Liver (tissue), 9 donors: ENCODE results near the gene TENT4B. TPM values are rescaled to one million over a fixed set of nuclear protein-coding genes. Genes with fewer than 3 reads are reported as not detected.
"Not testable (repeated sequence)": the region's sequence is repeated elsewhere in the genome, so short reads cannot be mapped to it uniquely, and the experiment has no call there.

Experiments used
- DNase-seq: peaks from one replicate; pipeline ENCODE4 v3.0.0-alpha.2; 2017; ENCODE audit warnings: low spot score
- H3K27ac ChIP-seq, 2 donors: one replicate each; pipeline ENCODE4 v1.7.0; 2013; ENCODE audit warnings: inconsistent platforms in 2 of 2, low read length in 2 of 2, control low read depth in 1 of 2, low read depth in 1 of 2, mild to moderate bottlenecking in 1 of 2
- H3K27me3 ChIP-seq, 4 donors: one replicate each; pipeline versions ENCODE4 v1.6.1 to v1.7.0; 2013; ENCODE audit warnings: low read length in 3 of 4, inconsistent platforms in 1 of 4, mild to moderate bottlenecking in 1 of 4, moderate library complexity in 1 of 4; ENCODE audit not compliant: control insufficient read depth in 4 of 4, insufficient read depth in 4 of 4
- H3K36me3 ChIP-seq, 4 donors: one replicate each; pipeline versions ENCODE4 v1.6.1 to v1.7.0; 2013; ENCODE audit warnings: low read length in 3 of 4, mild to moderate bottlenecking in 3 of 4, low read depth in 1 of 4, moderate library complexity in 1 of 4; ENCODE audit not compliant: control insufficient read depth in 4 of 4, insufficient read depth in 3 of 4
- H3K4me1 ChIP-seq, 4 donors: one replicate each; pipeline versions ENCODE4 v1.6.1 to v1.7.0; 2013; ENCODE audit warnings: low read length in 3 of 4, mild to moderate bottlenecking in 3 of 4, moderate library complexity in 1 of 4; ENCODE audit not compliant: control insufficient read depth in 4 of 4, insufficient read depth in 4 of 4
- H3K4me3 ChIP-seq, 3 donors: one replicate each; pipeline versions ENCODE4 v1.6.1 to v1.7.0; 2013; ENCODE audit warnings: low read length in 3 of 3, control low read depth in 1 of 3, low read depth in 1 of 3, mild to moderate bottlenecking in 1 of 3
- H3K9ac ChIP-seq, 2 donors: one replicate each; pipeline ENCODE4 v1.7.0; 2013; ENCODE audit warnings: low read length in 2 of 2, mild to moderate bottlenecking in 2 of 2, moderate library complexity in 2 of 2, control low read depth in 1 of 2, low read depth in 1 of 2
- H3K9me3 ChIP-seq, 4 donors: one replicate each; pipeline versions ENCODE4 v1.6.1 to v1.7.0; 2013; ENCODE audit warnings: low read length in 3 of 4; ENCODE audit not compliant: control insufficient read depth in 4 of 4
- ATF3 ChIP-seq: IDR thresholded peaks from 2 replicates; pipeline ENCODE4 v1.6.1; 2016; ENCODE audit warnings: antibody characterized with exemption
- CTCF ChIP-seq: fragments of 150-350 bp; IDR thresholded peaks from 2 replicates; pipeline ENCODE4 v1.5.1; 2017; ENCODE audit warnings: improper control_type of control experiment, low read depth, low read length; ENCODE audit not compliant: missing input control
- EGR1 ChIP-seq, 2 donors: IDR thresholded peaks; 2 replicates each; pipeline ENCODE4 v1.6.1; 2016 to 2018; ENCODE audit warnings: antibody characterized with exemption in 2 of 2, low read depth in 2 of 2
- FOXA2 ChIP-seq: IDR thresholded peaks from 2 replicates; pipeline ENCODE4 v1.6.1; 2016; ENCODE audit warnings: antibody characterized with exemption
- GABPA ChIP-seq, 2 donors: IDR thresholded peaks in 1 of 2; conservative IDR thresholded peaks in 1 of 2; 2 replicates each; pipeline ENCODE4 v1.6.1; 2016; ENCODE audit warnings: antibody characterized with exemption in 2 of 2, mild to moderate bottlenecking in 1 of 2, moderate library complexity in 1 of 2
- HNF4A ChIP-seq, 2 donors: conservative IDR thresholded peaks; 2 replicates each; pipeline ENCODE4 v1.6.1; 2016; ENCODE audit warnings: antibody characterized with exemption in 2 of 2, mild to moderate bottlenecking in 2 of 2
- HNF4G ChIP-seq: IDR thresholded peaks from 2 replicates; pipeline ENCODE4 v1.6.1; 2016; ENCODE audit warnings: antibody characterized with exemption
- JUND ChIP-seq, 2 donors: IDR thresholded peaks; 2 replicates each; pipeline ENCODE4 v1.6.1; 2016; ENCODE audit warnings: antibody characterized with exemption in 2 of 2
- MAX ChIP-seq: IDR thresholded peaks from 2 replicates; pipeline ENCODE4 v1.6.1; 2016; ENCODE audit warnings: antibody characterized with exemption
- NR2F2 ChIP-seq: IDR thresholded peaks from 2 replicates; pipeline ENCODE4 v1.6.1; 2016; ENCODE audit warnings: antibody characterized with exemption
- RAD21 ChIP-seq, 2 donors: IDR thresholded peaks; 2 replicates each; pipeline ENCODE4 v1.6.1; 2016; ENCODE audit warnings: antibody characterized with exemption in 2 of 2, mild to moderate bottlenecking in 2 of 2
- REST ChIP-seq: IDR thresholded peaks from 2 replicates; pipeline ENCODE4 v1.6.1; 2016; ENCODE audit warnings: antibody characterized with exemption, mild to moderate bottlenecking
- RXRA ChIP-seq, 2 donors: IDR thresholded peaks; 2 replicates each; pipeline ENCODE4 v1.6.1; 2017 to 2018; ENCODE audit warnings: antibody characterized with exemption in 2 of 2, mild to moderate bottlenecking in 1 of 2
- SP1 ChIP-seq: IDR thresholded peaks from 2 replicates; pipeline ENCODE4 v1.6.1; 2018; ENCODE audit warnings: antibody characterized with exemption, mild to moderate bottlenecking
- TAF1 ChIP-seq: conservative IDR thresholded peaks from 2 replicates; pipeline ENCODE4 v1.6.1; 2016; ENCODE audit warnings: antibody characterized with exemption, mild to moderate bottlenecking
- YY1 ChIP-seq: IDR thresholded peaks from 2 replicates; pipeline ENCODE4 v1.6.1; 2016; ENCODE audit warnings: antibody characterized with exemption, mild to moderate bottlenecking
- ZBTB33 ChIP-seq: IDR thresholded peaks from 2 replicates; pipeline ENCODE4 v1.6.1; 2016; ENCODE audit warnings: antibody characterized with exemption
- WGBS: extraction: QIAGEN DNeasy Blood & Tissue Kit; methylation state at CpG from one replicate; pipeline ENCODE4 v1.1.7; 2013; 5-methylcytosine and 5-hydroxymethylcytosine counted together
- polyA plus RNA-seq, 2 donors: library from polyadenylated mRNA; stranded (reverse) in 1 of 2; unstranded in 1 of 2; fragments of 200-250 nt in 1 of 2; fragments of >200 nt in 1 of 2; fragmentation: Nextera tagmentation in 1 of 2; extraction: Ambion mirVana in 1 of 2; gene quantifications; one replicate each; pipeline versions ENCODE4 v1.2.1 to v1.2.3, GENCODE V29; 2013 to 2015
- total RNA-seq, 2 donors: library from RNA; depleted of rRNA; stranded (reverse); fragments of >200 nt; gene quantifications; one replicate each; pipeline ENCODE4 v1.2.3, GENCODE V29; 2014
- donor health status: healthy.
- donor health status: healthy.
- donor health status: healthy.
- donor health status: healthy.
- donor health status: healthy.

Gene TENT4B
- total and polyA plus RNA-seq, 4 donors = 4.2 to 10.8 (median 7.9) TPM

GRCh38 chr16:50238314-50238713 is 85.2 kb downstream of the TENT4B start:
- no peaks in the 10 kb centered on the region for H3K4me1 ChIP-seq
- no peak for DNase-seq
- TF ChIP-seq YY1 = no peak
- no peaks in the 10 kb centered on the region for H3K9me3 ChIP-seq
- no peaks in the 10 kb centered on the region for H3K27me3 ChIP-seq
- no peak overlapping the region for H3K27ac ChIP-seq
- H3K9ac ChIP-seq = no peak overlapping the region
- no peaks in the 10 kb centered on the region for H3K36me3 ChIP-seq
- WGBS = 92% methylated on average over 3 of the region's 3 CpGs
- H3K4me3 ChIP-seq = no peak overlapping the region

- H3K36me3 ChIP-seq = no peaks in the 10 kb centered on the region
- H3K9me3 ChIP-seq = no peaks in the 10 kb centered on the region
- no peak for TF ChIP-seq RAD21 (IDR thresholded peaks at IDR 0.05)
- no peak for TF ChIP-seq RXRA (IDR thresholded peaks at IDR 0.05)
- TF ChIP-seq CTCF = no peak
- no peak for TF ChIP-seq REST
- no peak for TF ChIP-seq FOXA2
- no peak for TF ChIP-seq TAF1
- TF ChIP-seq HNF4G = no peak
- TF ChIP-seq EGR1 (IDR thresholded peaks at IDR 0.05; ENCODE audit: low read depth in 2 of 2) = no peak
- TF ChIP-seq JUND (IDR thresholded peaks at IDR 0.05) = no peak
- no peak for TF ChIP-seq ATF3
- TF ChIP-seq HNF4A (conservative IDR thresholded peaks at IDR 0.05) = no peak
- TF ChIP-seq MAX = no peak
- TF ChIP-seq ZBTB33 = no peak
- no peak for TF ChIP-seq SP1
- no peak for TF ChIP-seq NR2F2
- TF ChIP-seq GABPA (IDR thresholded peaks at IDR 0.05 in 1 of 2, conservative IDR thresholded peaks at IDR 0.05 in 1 of 2) = no peak
- DNase-seq = no peak
- 77% methylated on average over 5 of the region's 5 CpGs for WGBS
- no peak overlapping the region for H3K9ac ChIP-seq
- H3K4me3 ChIP-seq = no peak overlapping the region
- H3K4me1 ChIP-seq = no peaks in the 10 kb centered on the region
- no peak overlapping the region for H3K27ac ChIP-seq
- no peaks in the 10 kb centered on the region for H3K27me3 ChIP-seq
Measured at GRCh38 chr16:50238868-50239301, 85.8 kb downstream of the TENT4B start.

GRCh38 chr16:50243024-50243423 is 89.9 kb downstream of the TENT4B start:
- 75% methylated on average over 6 of the region's 6 CpGs for WGBS
- not testable (repeated sequence) for H3K36me3 ChIP-seq, H3K4me3 ChIP-seq

More at GRCh38 chr16:50243024-50243423, 89.9 kb downstream of the TENT4B start:
- H3K9me3 ChIP-seq, H3K27me3 ChIP-seq, H3K27ac ChIP-seq, DNase-seq, H3K9ac ChIP-seq: not testable (repeated sequence)
- H3K4me1 ChIP-seq = peaks cover 2 to 14% (median 7%) of the 10 kb centered on the region in 4 donors
